ENCODE measurements around the gene ZNF101. TPM values are rescaled to one million over a fixed set of nuclear protein-coding genes. Genes with fewer than 3 reads are reported as not detected.
"Not testable (repeated sequence)": the region's sequence is repeated elsewhere in the genome, so short reads cannot be mapped to it uniquely, and the experiment has no call there.

Gene ZNF101
- total RNA-seq, 1 donor from 2014 or later, result 11.2 TPM

- Mint-ChIP-seq H3K4me3 (peak overlapping the region; percentile 95), H3K36me3 (peaks cover 3% of the 10 kb centered on the region), H3K27me3 (no peaks in the 10 kb centered on the region), H3K4me1 (ENCODE audit: unreplicated experiment) (peaks cover 18% of the 10 kb centered on the region), H3K9me3 (no peaks in the 10 kb centered on the region), H3K27ac (peak overlapping the region; percentile 39)
- DNase-seq (ENCODE audit: extremely low spot score, unreplicated experiment), result no peak
- no peak for TF ChIP-seq CTCF (conservative IDR thresholded peaks at IDR 0.05)
Observed at GRCh38 chr19:19661141-19661674, 7.4 kb upstream of the ZNF101 start.

DNA sequence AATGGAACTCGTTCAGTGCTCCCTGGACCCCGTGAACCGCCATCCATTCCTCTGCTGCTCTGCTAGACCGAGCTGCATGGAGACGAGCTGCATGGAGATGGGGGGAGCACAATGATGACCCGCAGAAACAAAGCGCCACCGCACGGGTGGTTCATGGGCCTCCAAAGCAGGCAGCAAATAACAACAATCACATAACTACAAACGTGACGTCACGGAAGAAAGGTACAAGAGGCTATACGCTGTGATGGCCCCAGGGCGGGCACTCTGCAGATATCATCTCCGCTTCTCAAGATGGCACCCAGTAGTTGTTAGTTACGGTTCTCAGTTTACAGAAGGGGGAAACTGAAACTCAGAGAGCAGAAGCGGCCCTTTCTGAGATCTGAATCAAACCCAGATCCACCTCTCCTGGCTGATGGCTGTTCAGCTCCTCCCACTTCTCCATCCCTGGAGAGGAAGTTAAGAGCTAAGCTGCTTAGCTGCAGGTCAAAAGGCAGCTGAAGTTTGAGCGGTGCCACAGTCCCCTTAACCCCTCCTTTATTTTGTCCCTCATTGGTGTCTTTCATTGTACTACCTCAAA lies 6.9 kb upstream of the ZNF101 start:
- no peak for DNase-seq (ENCODE audit: extremely low spot score, unreplicated experiment)
- Mint-ChIP-seq H3K27me3 (no peaks in the 10 kb centered on the region), H3K4me3 (peak overlapping the region; percentile 95), H3K9me3 (no peaks in the 10 kb centered on the region), H3K27ac (peak overlapping the region; percentile 87), H3K36me3 (peaks cover 3% of the 10 kb centered on the region), H3K4me1 (ENCODE audit: unreplicated experiment) (peaks cover 18% of the 10 kb centered on the region)
- no peak for TF ChIP-seq CTCF (conservative IDR thresholded peaks at IDR 0.05)

DNA sequence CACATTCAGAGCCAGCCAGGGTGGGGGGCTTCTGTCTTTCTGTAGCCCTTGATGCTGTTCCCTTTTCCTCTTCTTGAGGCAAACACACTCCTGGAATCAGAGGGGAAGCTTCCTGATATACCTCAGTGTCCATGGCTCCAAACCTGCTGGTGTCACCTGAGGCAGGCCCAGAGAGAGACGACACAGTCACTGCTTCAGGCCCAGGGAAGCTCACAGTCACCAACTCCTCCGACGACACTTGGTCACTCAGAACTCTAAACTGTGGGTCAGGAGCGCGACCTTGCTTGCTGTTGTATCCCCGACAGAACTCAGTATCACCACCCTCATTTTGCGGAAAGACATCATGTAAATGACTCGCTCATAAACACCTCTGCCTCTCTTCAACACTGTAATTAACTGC lies 6.3 kb upstream of the ZNF101 start:
- H3K36me3 Mint-ChIP-seq, result peaks cover 3% of the 10 kb centered on the region
- H3K27ac Mint-ChIP-seq, result peak overlapping the region; percentile 87
- no peak for DNase-seq (ENCODE audit: extremely low spot score, unreplicated experiment)
- no peak for TF ChIP-seq CTCF (conservative IDR thresholded peaks at IDR 0.05)
- no peaks in the 10 kb centered on the region for H3K27me3 Mint-ChIP-seq
- H3K4me3 Mint-ChIP-seq, result peak overlapping the region; percentile 95
- no peaks in the 10 kb centered on the region for H3K9me3 Mint-ChIP-seq
- H3K4me1 Mint-ChIP-seq (ENCODE audit: unreplicated experiment), result peaks cover 18% of the 10 kb centered on the region

DNA sequence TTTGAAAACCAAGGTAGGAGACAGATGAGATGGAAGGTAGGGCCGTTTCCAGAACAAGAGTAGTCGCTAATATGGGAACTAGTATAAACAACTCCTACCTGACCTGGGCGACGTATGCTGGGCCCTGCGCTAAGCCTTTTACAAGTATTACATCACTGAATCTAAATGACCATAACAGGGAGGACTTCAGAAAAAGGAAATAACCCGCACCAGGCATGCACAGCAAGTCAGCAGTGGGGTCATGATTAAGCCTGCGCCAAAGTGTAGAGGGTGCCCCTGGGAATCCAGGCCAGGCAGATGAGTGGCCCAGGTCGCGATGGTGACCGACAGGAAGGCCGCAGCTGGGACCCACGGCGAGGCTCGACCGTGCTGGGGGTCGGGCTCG lies 5.8 kb upstream of the ZNF101 start:
- no peak for TF ChIP-seq CTCF (conservative IDR thresholded peaks at IDR 0.05)
- H3K27ac Mint-ChIP-seq, result peak overlapping the region; percentile 87
- DNase-seq (ENCODE audit: extremely low spot score, unreplicated experiment), result no peak
- H3K27me3 Mint-ChIP-seq, result no peaks in the 10 kb centered on the region
- H3K4me3 Mint-ChIP-seq, result peak overlapping the region; percentile 95
- peaks cover 3% of the 10 kb centered on the region for H3K36me3 Mint-ChIP-seq
- no peaks in the 10 kb centered on the region for H3K9me3 Mint-ChIP-seq
- H3K4me1 Mint-ChIP-seq (ENCODE audit: unreplicated experiment), result peaks cover 18% of the 10 kb centered on the region

- peak; percentile 39 for TF ChIP-seq CTCF (conservative IDR thresholded peaks at IDR 0.05)
- Mint-ChIP-seq H3K36me3 (peaks cover under 1% of the 10 kb centered on the region), H3K4me1 (ENCODE audit: unreplicated experiment) (peaks cover 23% of the 10 kb centered on the region)
Observed at GRCh38 chr19:19663256-19664120, 5.2 kb upstream of the ZNF101 start, which contains the start of gene ATP13A1. Gene ATP13A1, minus strand, starts transcription at chr19:19663676. Its CDS starts 10 bp downstream, at chr19:19663666.

GRCh38 chr19:19665420-19665948 lies 3.2 kb upstream of the ZNF101 start:
- Mint-ChIP-seq H3K4me3 (peak overlapping the region; percentile 11), H3K4me1 (ENCODE audit: unreplicated experiment) (peaks cover 30% of the 10 kb centered on the region)
- not testable (repeated sequence) for H3K27ac Mint-ChIP-seq; H3K27me3 Mint-ChIP-seq; DNase-seq (ENCODE audit: extremely low spot score, unreplicated experiment); H3K9me3 Mint-ChIP-seq; H3K36me3 Mint-ChIP-seq

More at GRCh38 chr19:19663256-19664120, 5.2 kb upstream of the ZNF101 start, which contains the start of gene ATP13A1:
- H3K27ac Mint-ChIP-seq, result peak within 1 kb of the TSS; percentile 96
- peak within 1 kb of the TSS; percentile 97 for H3K4me3 Mint-ChIP-seq
- H3K27me3 Mint-ChIP-seq, result no peaks in the 10 kb centered on the region
- peak; percentile 95 for DNase-seq (ENCODE audit: extremely low spot score, unreplicated experiment)
- no peaks in the 10 kb centered on the region for H3K9me3 Mint-ChIP-seq
